Mucosa of descending colon (tissue), 3 donors: ENCODE results near the gene TALDO1. TPM values are rescaled to one million over a fixed set of nuclear protein-coding genes. Genes with fewer than 3 reads are reported as not detected.

Source experiments
- ATAC-seq: fragments of 200-7000 bp; cut with Tn5 transposase; one replicate; pipeline ENCODE4 v1.9.1; 2020; ENCODE audit warnings: mild to moderate bottlenecking, moderate library complexity
- DNase-seq, 3 donors: peaks; one replicate each; pipeline ENCODE4 v3.0.0-alpha.2; 2020
- H3K36me3 ChIP-seq: fragments of 200-600 bp; one replicate; pipeline ENCODE4 v1.8.0; 2021; ENCODE audit warnings: low read depth, mild to moderate bottlenecking
- H3K4me1 ChIP-seq: fragments of 200-600 bp; one replicate; pipeline ENCODE4 v1.8.0; 2021; ENCODE audit warnings: low read depth, mild to moderate bottlenecking
- H3K4me3 ChIP-seq: fragments of 200-600 bp; one replicate; pipeline ENCODE4 v1.8.0; 2021; ENCODE audit warnings: mild to moderate bottlenecking
- H3K9me3 ChIP-seq: fragments of 200-600 bp; one replicate; pipeline ENCODE4 v1.8.0; 2021; ENCODE audit warnings: mild to moderate bottlenecking
- CTCF ChIP-seq: fragments of 200-600 bp; IDR thresholded peaks from one replicate; pipeline ENCODE4 v1.8.0; 2022; ENCODE audit warnings: antibody characterized with exemption, mild to moderate bottlenecking
- intact Hi-C, 2 donors: fragments of 100-400 bp; cut with DNase I in 1 of 2; cut with micrococcal nuclease in 1 of 2; formaldehyde crosslinking; loops; one replicate each; pipeline versions ENCODE4 v1.11.0 to v1.11.1; 2022; cut with DNase I, micrococcal nuclease
- total RNA-seq, 3 donors: library from RNA; stranded (reverse); fragmentation: NEBNext Ultra II Directional in 2 of 3; extraction: Animal tissue kit (Norgen Biotek cat#: 25700) in 2 of 3; gene quantifications; one replicate each; pipeline versions ENCODE4 v1.2.1 to v1.2.4, GENCODE V29; 2021 to 2023
- donor health status: DM: no; HTN: no; CAD: no; lungs with moderate emphysema.
- donor health status: DM: no; HTN: no; CAD: no.
- donor health status: DM: no; HTN: yes; CAD: no.

TALDO1 gene
- total RNA-seq, 3 donors from 2014 or later: 101 to 158 (median 128) TPM

- DNase-seq (peak in 2 of 3 donors; percentile 45 to 67), ATAC-seq (peak; percentile 12)
- Histone ChIP-seq H3K4me3 (no peak overlapping the region), H3K4me1 (peaks cover 27% of the 10 kb centered on the region), H3K36me3 (no peaks in the 10 kb centered on the region), H3K9me3 (no peaks in the 10 kb centered on the region)
- intact Hi-C loops: no loop called here
- TF ChIP-seq CTCF: no peak
These were observed 47.7 kb downstream of the TALDO1 start for GRCh38 chr11:794766-795633.

DNA sequence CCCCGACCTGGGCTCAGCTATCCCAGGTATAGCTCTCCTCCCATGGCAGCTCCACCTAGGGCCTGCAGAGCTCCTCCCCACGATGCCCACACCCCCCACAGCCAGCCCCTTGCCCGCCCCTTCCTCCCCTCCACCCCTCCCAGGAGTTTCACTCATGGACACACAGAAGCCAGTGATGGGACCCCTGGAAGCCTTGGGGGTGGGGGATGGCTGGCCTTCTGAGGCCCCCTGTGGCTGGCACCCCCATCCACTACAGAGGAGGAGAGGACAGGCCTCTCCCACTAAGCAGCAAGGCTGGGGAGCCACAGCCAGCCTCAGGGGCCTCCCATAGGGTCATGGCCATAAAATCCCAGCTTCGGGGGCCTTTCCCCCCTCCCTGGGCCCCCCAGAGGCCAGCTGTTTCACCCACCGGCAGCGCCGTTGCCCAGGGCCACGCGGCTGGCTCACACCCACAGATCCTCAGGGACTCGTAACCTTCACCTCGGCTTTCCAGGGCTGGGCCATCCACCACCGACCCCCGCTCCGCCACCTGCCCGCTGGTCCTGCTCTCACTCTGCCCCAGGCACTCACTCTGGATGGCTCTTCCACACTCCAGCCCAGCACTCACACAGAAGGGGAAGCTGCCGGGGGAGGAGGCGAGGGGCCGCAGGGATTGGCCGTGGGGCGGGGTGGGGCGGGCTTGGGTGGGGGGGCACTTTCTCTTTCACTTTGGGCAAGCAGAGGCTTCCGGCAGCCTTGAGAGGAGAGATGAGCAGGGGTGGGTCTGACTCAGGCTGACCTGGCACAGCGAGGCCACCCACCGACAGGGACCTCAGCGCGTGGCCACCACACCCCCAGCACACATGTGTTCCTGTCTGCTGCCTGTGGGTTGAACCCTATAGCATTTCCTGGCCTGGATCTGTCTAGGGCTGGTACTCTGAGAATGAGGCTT lies 48.6 kb downstream of the TALDO1 start:
- H3K36me3 ChIP-seq: no peaks in the 10 kb centered on the region
- H3K4me1 ChIP-seq: peaks cover 27% of the 10 kb centered on the region
- peak overlapping the region; percentile 28 for H3K4me3 ChIP-seq
- ATAC-seq: peak; percentile 55
- intact Hi-C loops: no loop called here
- no peak for TF ChIP-seq CTCF
- DNase-seq: peak; percentile 73 to 86 (median 82)
- H3K9me3 ChIP-seq: no peaks in the 10 kb centered on the region

- no peak for TF ChIP-seq CTCF
- no peaks in the 10 kb centered on the region for H3K9me3 ChIP-seq
- no peak overlapping the region for H3K4me3 ChIP-seq
- peak; percentile 13 for ATAC-seq
- peaks cover 27% of the 10 kb centered on the region for H3K4me1 ChIP-seq
- intact Hi-C loops: no loop called here
- no peaks in the 10 kb centered on the region for H3K36me3 ChIP-seq
- DNase-seq: peak in 2 of 3 donors; percentile 36 to 59
These were observed 49.5 kb downstream of the TALDO1 start for GRCh38 chr11:796565-797295.

GRCh38 chr11:797296-798092 lies 50.2 kb downstream of the TALDO1 start:
- no peak for TF ChIP-seq CTCF
- peaks cover 27% of the 10 kb centered on the region for H3K4me1 ChIP-seq
- peak overlapping the region; percentile 51 for H3K4me3 ChIP-seq
- ATAC-seq: peak; percentile 54
- H3K9me3 ChIP-seq: no peaks in the 10 kb centered on the region
- peak; percentile 76 to 89 (median 82) for DNase-seq
- no peaks in the 10 kb centered on the region for H3K36me3 ChIP-seq
- intact Hi-C loops: no loop called here
